ENCODE measurements around the gene IRAK2.

Gene IRAK2

GRCh38 chr3:10292505-10293419, 128.0 kb downstream of the IRAK2 start, which contains the start of gene GHRL:
Gene GHRL, minus strand, starts transcription at chr3:10292947. Its CDS starts 2,767 bp downstream, at chr3:10290180.
- H3K27ac ChIP-seq, result no peak within 1 kb of the TSS
- no peak for TF ChIP-seq ZFX (IDR thresholded peaks at IDR 0.05)
- TF ChIP-seq, protein P1, sequence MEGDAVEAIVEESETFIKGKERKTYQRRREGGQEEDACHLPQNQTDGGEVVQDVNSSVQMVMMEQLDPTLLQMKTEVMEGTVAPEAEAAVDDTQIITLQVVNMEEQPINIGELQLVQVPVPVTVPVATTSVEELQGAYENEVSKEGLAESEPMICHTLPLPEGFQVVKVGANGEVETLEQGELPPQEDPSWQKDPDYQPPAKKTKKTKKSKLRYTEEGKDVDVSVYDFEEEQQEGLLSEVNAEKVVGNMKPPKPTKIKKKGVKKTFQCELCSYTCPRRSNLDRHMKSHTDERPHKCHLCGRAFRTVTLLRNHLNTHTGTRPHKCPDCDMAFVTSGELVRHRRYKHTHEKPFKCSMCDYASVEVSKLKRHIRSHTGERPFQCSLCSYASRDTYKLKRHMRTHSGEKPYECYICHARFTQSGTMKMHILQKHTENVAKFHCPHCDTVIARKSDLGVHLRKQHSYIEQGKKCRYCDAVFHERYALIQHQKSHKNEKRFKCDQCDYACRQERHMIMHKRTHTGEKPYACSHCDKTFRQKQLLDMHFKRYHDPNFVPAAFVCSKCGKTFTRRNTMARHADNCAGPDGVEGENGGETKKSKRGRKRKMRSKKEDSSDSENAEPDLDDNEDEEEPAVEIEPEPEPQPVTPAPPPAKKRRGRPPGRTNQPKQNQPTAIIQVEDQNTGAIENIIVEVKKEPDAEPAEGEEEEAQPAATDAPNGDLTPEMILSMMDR (conservative IDR thresholded peaks at IDR 0.05), result no peak
